Spleen (tissue), 7 donors: Measurements from ENCODE around the gene TIGD6.

Experiments
- CTCF ChIP-seq, 11 experiments: fragments of 200-600 bp in 7 of 11; fragments of 450-650 bp in 4 of 11; sonication (generic) in 4 of 11; IDR thresholded peaks in 8 of 11; conservative IDR thresholded peaks in 3 of 11; 1 replicate in 7 of 11; 2 replicates in 4 of 11; pipeline versions ENCODE4 v1.4.0 to v1.8.0; 2016 to 2021; ENCODE audit warnings: antibody characterized with exemption in 11 of 11, inconsistent platforms in 4 of 11, mild to moderate bottlenecking in 1 of 11
- POLR2A ChIP-seq, 3 donors: fragments of 450-650 bp; IDR thresholded peaks; one replicate each; pipeline ENCODE4 v1.5.1; 2017; ENCODE audit warnings: antibody characterized with exemption in 3 of 3, mild to moderate bottlenecking in 1 of 3
- POLR2AphosphoS5 ChIP-seq, 3 donors: sonication (generic); formaldehyde crosslinking; IDR thresholded peaks; one replicate each; pipeline ENCODE4 v1.5.1; 2017; ENCODE audit warnings: antibody characterized with exemption in 3 of 3
- donor health status: DM: no; HTN: no; CAD: no; lungs with moderate emphysema.
- donor health status: DM: no; HTN: no; CAD: no.
- donor health status: DM: no; HTN: no; CAD: no.

DNA sequence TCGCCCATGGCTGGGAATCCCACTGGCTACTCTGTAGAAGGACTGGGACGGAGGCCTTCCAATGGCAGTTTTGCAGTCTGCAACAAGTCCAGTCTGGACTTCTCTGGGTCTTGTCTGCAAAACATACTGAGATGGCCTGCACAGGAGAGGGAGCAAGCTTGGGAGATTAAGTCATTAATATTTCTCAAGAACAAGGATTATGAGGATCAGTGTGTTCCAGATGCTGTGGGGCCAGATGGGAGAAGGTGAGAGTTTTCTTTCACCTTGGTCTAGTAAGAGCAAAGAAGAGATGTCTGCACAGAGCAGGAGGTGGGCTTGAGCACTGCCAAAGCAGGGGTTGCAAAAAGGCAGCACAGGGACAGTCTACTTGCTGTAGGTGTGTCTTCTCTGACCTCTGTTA lies 55.8 kb downstream of the TIGD6 start, which contains the start of gene PDE6A:
- TF ChIP-seq CTCF (IDR thresholded peaks at IDR 0.05 in 8 of 11, conservative IDR thresholded peaks at IDR 0.05 in 3 of 11) = no peak
- no peak for TF ChIP-seq POLR2AphosphoS5 (IDR thresholded peaks at IDR 0.05)
- TF ChIP-seq POLR2A (IDR thresholded peaks at IDR 0.05) = no peak
